ENCODE data around the gene S100A10.

S100A10 gene

DNA sequence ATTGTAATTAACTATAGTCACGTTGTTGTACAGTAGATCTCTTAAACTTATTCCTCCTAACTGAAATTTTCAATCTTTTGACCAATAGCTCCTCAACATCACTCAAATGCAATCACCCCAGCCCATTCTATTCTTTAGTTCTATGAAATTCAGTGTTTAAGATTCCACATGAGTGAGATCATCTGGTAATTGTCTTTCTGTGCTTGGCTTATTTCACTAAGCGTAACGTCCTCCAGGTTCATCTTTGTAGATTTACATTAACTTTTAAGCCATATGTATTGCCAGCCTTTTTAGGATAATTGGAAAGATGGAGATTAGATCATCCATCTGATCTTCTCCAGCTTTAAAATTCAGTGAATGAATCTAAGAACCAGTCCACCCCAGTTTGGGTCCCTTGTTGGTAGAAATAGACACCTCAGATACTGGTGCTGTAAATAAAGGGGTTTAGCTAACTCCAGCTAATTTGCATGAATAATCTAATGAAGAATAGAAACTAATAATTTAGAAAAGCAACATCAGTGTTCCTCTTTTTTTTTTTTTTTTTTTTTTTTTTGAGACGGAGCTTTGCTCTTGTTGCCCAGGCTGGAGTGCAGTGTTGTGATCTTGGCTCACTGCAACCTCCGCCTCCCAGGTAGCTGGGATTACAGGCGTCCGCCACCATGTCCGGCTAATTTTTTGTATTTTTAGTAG is 7.0 kb downstream of the S100A10 start:
- Histone ChIP-seq H3K79me2 (ENCODE audit: low read length) (no peaks in the 10 kb centered on the region), H3K9ac (ENCODE audit: low read length) (no peak overlapping the region), H3K4me1 (ENCODE audit: low read length) (peaks cover 26% of the 10 kb centered on the region), H3K4me3 (ENCODE audit: low read length) (no peak overlapping the region), H3K27me3 (replicated peaks; ENCODE audit: insufficient read depth, low read length) (no peaks in the 10 kb centered on the region; the same call in 1 of the 2 replicates), H3K9me2 (replicated peaks; ENCODE audit: insufficient read depth, low read length) (no peaks in the 10 kb centered on the region), H3K36me3 (replicated peaks; ENCODE audit: insufficient read depth, low read length) (no peaks in the 10 kb centered on the region), H3K9me3 (replicated peaks; ENCODE audit: insufficient read depth, low read length) (no peaks in the 10 kb centered on the region), H3F3A (ENCODE audit: insufficient read depth, low read length) (peaks cover 17% of the 10 kb centered on the region), H3K4me2 (ENCODE audit: low read depth, low read length) (no peak overlapping the region), H4K20me1 (ENCODE audit: insufficient read depth, low read length) (no peaks in the 10 kb centered on the region), H3K27ac (ENCODE audit: low read length) (no peak overlapping the region), H2AFZ (ENCODE audit: low read length) (no peak overlapping the region)
- TF ChIP-seq EZH2 (optimal IDR thresholded peaks at IDR 0.05; ENCODE audit: low read depth, low read length) = no peak
- no peak for TF ChIP-seq EZH2phosphoT487 (IDR thresholded peaks at IDR 0.05; ENCODE audit: low read length)
- no peak for TF ChIP-seq CTCF (IDR thresholded peaks at IDR 0.05; ENCODE audit: low read length)
- DNase-seq = no peak

DNA sequence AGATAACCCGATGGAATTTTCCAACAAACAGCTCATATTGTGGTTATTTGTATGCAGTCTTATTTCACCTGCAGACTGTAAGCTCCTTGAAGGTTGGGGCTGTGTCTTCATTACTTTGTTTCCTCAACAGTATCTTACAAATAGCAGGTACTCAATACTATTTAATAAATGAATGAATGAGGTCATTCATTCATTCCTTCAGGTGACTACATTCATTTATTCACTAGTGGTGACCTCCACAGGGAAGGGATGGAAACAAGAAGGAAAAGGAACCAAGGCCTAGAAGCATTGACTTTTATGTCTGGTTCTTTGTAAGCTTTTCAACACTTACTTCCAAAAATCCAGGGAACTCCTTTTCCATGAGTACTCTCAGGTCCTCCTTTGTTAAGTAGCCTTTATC is 7.9 kb downstream of the S100A10 start:
- Histone ChIP-seq H4K20me1 (ENCODE audit: insufficient read depth, low read length) (no peaks in the 10 kb centered on the region), H3K4me3 (ENCODE audit: low read length) (no peak overlapping the region), H3K4me2 (ENCODE audit: low read depth, low read length) (no peak overlapping the region), H3K79me2 (ENCODE audit: low read length) (no peaks in the 10 kb centered on the region), H3K4me1 (ENCODE audit: low read length) (peaks cover 26% of the 10 kb centered on the region), H3K27ac (ENCODE audit: low read length) (no peak overlapping the region), H3F3A (ENCODE audit: insufficient read depth, low read length) (peaks cover 17% of the 10 kb centered on the region), H3K9me2 (replicated peaks; ENCODE audit: insufficient read depth, low read length) (no peaks in the 10 kb centered on the region), H3K9ac (ENCODE audit: low read length) (no peak overlapping the region), H2AFZ (ENCODE audit: low read length) (no peak overlapping the region), H3K27me3 (replicated peaks; ENCODE audit: insufficient read depth, low read length) (no peaks in the 10 kb centered on the region; the same call in 1 of the 2 replicates), H3K36me3 (replicated peaks; ENCODE audit: insufficient read depth, low read length) (no peaks in the 10 kb centered on the region), H3K9me3 (replicated peaks; ENCODE audit: insufficient read depth, low read length) (no peaks in the 10 kb centered on the region)
- TF ChIP-seq EZH2 (optimal IDR thresholded peaks at IDR 0.05; ENCODE audit: low read depth, low read length) (no peak), CTCF (IDR thresholded peaks at IDR 0.05; ENCODE audit: low read length) (no peak), EZH2phosphoT487 (IDR thresholded peaks at IDR 0.05; ENCODE audit: low read length) (no peak)
- DNase-seq = no peak

- TF ChIP-seq CTCF (IDR thresholded peaks at IDR 0.05; ENCODE audit: low read length) (no peak), EZH2phosphoT487 (IDR thresholded peaks at IDR 0.05; ENCODE audit: low read length) (no peak), EZH2 (optimal IDR thresholded peaks at IDR 0.05; ENCODE audit: low read depth, low read length) (no peak)
- Histone ChIP-seq H3K9me3 (replicated peaks; ENCODE audit: insufficient read depth, low read length) (no peaks in the 10 kb centered on the region), H3K4me1 (ENCODE audit: low read length) (peaks cover 26% of the 10 kb centered on the region), H3K9me2 (replicated peaks; ENCODE audit: insufficient read depth, low read length) (no peaks in the 10 kb centered on the region), H3K27me3 (replicated peaks; ENCODE audit: insufficient read depth, low read length) (no peaks in the 10 kb centered on the region; the same call in 1 of the 2 replicates), H3K27ac (ENCODE audit: low read length) (no peak overlapping the region), H3K9ac (ENCODE audit: low read length) (no peak overlapping the region), H3K4me2 (ENCODE audit: low read depth, low read length) (peak overlapping the region; percentile 17), H3F3A (ENCODE audit: insufficient read depth, low read length) (peaks cover 17% of the 10 kb centered on the region), H3K4me3 (ENCODE audit: low read length) (no peak overlapping the region), H3K79me2 (ENCODE audit: low read length) (no peaks in the 10 kb centered on the region), H3K36me3 (replicated peaks; ENCODE audit: insufficient read depth, low read length) (no peaks in the 10 kb centered on the region), H2AFZ (ENCODE audit: low read length) (no peak overlapping the region), H4K20me1 (ENCODE audit: insufficient read depth, low read length) (no peaks in the 10 kb centered on the region)
- DNase-seq = no peak
Measured at GRCh38 chr1:151985270-151985669, 8.4 kb downstream of the S100A10 start.

All from MM.1S (cell line).